ENCODE data around the gene NKPD1.

GRCh38 chr19:45179072-45179891 is 18.5 kb upstream of the NKPD1 start:
- no peak for TF ChIP-seq CTCF (IDR thresholded peaks at IDR 0.05)
- no peak for TF ChIP-seq POLR2A (IDR thresholded peaks at IDR 0.05)
